Liver (tissue), 10 donors: ENCODE results near the gene TRIM75. TPM values are rescaled to one million over a fixed set of nuclear protein-coding genes. Genes with fewer than 3 reads are reported as not detected.

Experiments
- DNase-seq: peaks from one replicate; pipeline ENCODE4 v3.0.0-alpha.2; 2017; ENCODE audit warnings: low spot score
- H3K27ac ChIP-seq, 2 donors: one replicate each; pipeline ENCODE4 v1.7.0; 2013; ENCODE audit warnings: inconsistent platforms in 2 of 2, low read length in 2 of 2, control low read depth in 1 of 2, low read depth in 1 of 2, mild to moderate bottlenecking in 1 of 2
- H3K27me3 ChIP-seq, 4 donors: one replicate each; pipeline versions ENCODE4 v1.6.1 to v1.7.0; 2013; ENCODE audit warnings: low read length in 3 of 4, inconsistent platforms in 1 of 4, mild to moderate bottlenecking in 1 of 4, moderate library complexity in 1 of 4; ENCODE audit not compliant: control insufficient read depth in 4 of 4, insufficient read depth in 4 of 4
- H3K36me3 ChIP-seq, 4 donors: one replicate each; pipeline versions ENCODE4 v1.6.1 to v1.7.0; 2013; ENCODE audit warnings: low read length in 3 of 4, mild to moderate bottlenecking in 3 of 4, low read depth in 1 of 4, moderate library complexity in 1 of 4; ENCODE audit not compliant: control insufficient read depth in 4 of 4, insufficient read depth in 3 of 4
- H3K4me1 ChIP-seq, 4 donors: one replicate each; pipeline versions ENCODE4 v1.6.1 to v1.7.0; 2013; ENCODE audit warnings: low read length in 3 of 4, mild to moderate bottlenecking in 3 of 4, moderate library complexity in 1 of 4; ENCODE audit not compliant: control insufficient read depth in 4 of 4, insufficient read depth in 4 of 4
- H3K4me3 ChIP-seq, 3 donors: one replicate each; pipeline versions ENCODE4 v1.6.1 to v1.7.0; 2013; ENCODE audit warnings: low read length in 3 of 3, control low read depth in 1 of 3, low read depth in 1 of 3, mild to moderate bottlenecking in 1 of 3
- H3K9ac ChIP-seq, 2 donors: one replicate each; pipeline ENCODE4 v1.7.0; 2013; ENCODE audit warnings: low read length in 2 of 2, mild to moderate bottlenecking in 2 of 2, moderate library complexity in 2 of 2, control low read depth in 1 of 2, low read depth in 1 of 2
- H3K9me3 ChIP-seq, 4 donors: one replicate each; pipeline versions ENCODE4 v1.6.1 to v1.7.0; 2013; ENCODE audit warnings: low read length in 3 of 4; ENCODE audit not compliant: control insufficient read depth in 4 of 4
- ATF3 ChIP-seq: IDR thresholded peaks from 2 replicates; pipeline ENCODE4 v1.6.1; 2016; ENCODE audit warnings: antibody characterized with exemption
- GABPA ChIP-seq, 2 donors: IDR thresholded peaks in 1 of 2; conservative IDR thresholded peaks in 1 of 2; 2 replicates each; pipeline ENCODE4 v1.6.1; 2016; ENCODE audit warnings: antibody characterized with exemption in 2 of 2, mild to moderate bottlenecking in 1 of 2, moderate library complexity in 1 of 2
- HNF4A ChIP-seq, 2 donors: conservative IDR thresholded peaks; 2 replicates each; pipeline ENCODE4 v1.6.1; 2016; ENCODE audit warnings: antibody characterized with exemption in 2 of 2, mild to moderate bottlenecking in 2 of 2
- HNF4G ChIP-seq: IDR thresholded peaks from 2 replicates; pipeline ENCODE4 v1.6.1; 2016; ENCODE audit warnings: antibody characterized with exemption
- SP1 ChIP-seq: IDR thresholded peaks from 2 replicates; pipeline ENCODE4 v1.6.1; 2018; ENCODE audit warnings: antibody characterized with exemption, mild to moderate bottlenecking
- WGBS: extraction: QIAGEN DNeasy Blood & Tissue Kit; methylation state at CpG from one replicate; pipeline ENCODE4 v1.1.7; 2013; 5-methylcytosine and 5-hydroxymethylcytosine counted together
- polyA plus RNA-seq, 2 donors: library from polyadenylated mRNA; stranded (reverse) in 1 of 2; unstranded in 1 of 2; fragments of 200-250 nt in 1 of 2; fragments of >200 nt in 1 of 2; fragmentation: Nextera tagmentation in 1 of 2; extraction: Ambion mirVana in 1 of 2; gene quantifications; one replicate each; pipeline versions ENCODE4 v1.2.1 to v1.2.3, GENCODE V29; 2013 to 2015
- small RNA-seq: library from RNA; depleted of rRNA; stranded (forward); fragments of <200 nt; gene quantifications from one replicate; pipeline ENCODE3, GENCODE V24; 2014
- total RNA-seq, 2 donors: library from RNA; depleted of rRNA; stranded (reverse); fragments of >200 nt; gene quantifications; one replicate each; pipeline ENCODE4 v1.2.3, GENCODE V29; 2014
- donor health status: healthy.
- donor health status: healthy.
- donor health status: healthy.
- donor health status: healthy.
- donor health status: healthy.

TRIM75 gene
- total and polyA plus RNA-seq, 4 donors = not detected

GRCh38 chr4:165101641-165102040, 48.0 kb downstream of the TRIM75 start (continued):
- TF ChIP-seq ATF3 (no peak), SP1 (no peak), HNF4A (conservative IDR thresholded peaks at IDR 0.05) (no peak)

- TF ChIP-seq GABPA (IDR thresholded peaks at IDR 0.05 in 1 of 2, conservative IDR thresholded peaks at IDR 0.05 in 1 of 2) (no peak), HNF4G (peak; percentile 55), HNF4A (conservative IDR thresholded peaks at IDR 0.05) (peak; percentile 67 to 82), SP1 (peak; percentile 39)
- peaks cover 5 to 12% (median 8%) of the 10 kb centered on the region in 4 donors for H3K4me1 ChIP-seq
- no peaks in the 10 kb centered on the region for H3K27me3 ChIP-seq
- H3K9ac ChIP-seq = no peak overlapping the region
- peaks cover 0 to 14% (median 8%) of the 10 kb centered on the region in 4 donors for H3K36me3 ChIP-seq
- no peak overlapping the region for H3K4me3 ChIP-seq
- H3K9me3 ChIP-seq = no peaks in the 10 kb centered on the region
- DNase-seq = no peak
- no peak overlapping the region for H3K27ac ChIP-seq
- WGBS = 65% methylated on average over 6 of the region's 6 CpGs
Measured at GRCh38 chr4:165106518-165106917, 52.9 kb downstream of the TRIM75 start.

Small RNAs within 50 kb of the gene (small RNA-seq; reads per million reads assigned to genes)
- gene AC106872.12 = not detected

Other genes with a start within 250 kb of the TRIM75 start
- 1 to 10 TPM in 1 of 2 donors, not detected in 1; 1.6 TPM for gene APELA, start 176.7 kb upstream of the TRIM75 start, total RNA-seq
- not detected for gene APELA, start 176.7 kb upstream of the TRIM75 start, polyA plus RNA-seq
- gene TRIM61, start 76.2 kb upstream of the TRIM75 start, total RNA-seq = 1 to 10 TPM in 1 of 2 donors, under 1 TPM in 1; 0.50 to 1.4 TPM
- under 1 TPM; 0.13 to 0.46 TPM for gene TRIM61, start 76.2 kb upstream of the TRIM75 start, polyA plus RNA-seq
- gene TRIM60, start 21.9 kb upstream of the TRIM75 start, total RNA-seq = not detected
- not detected for gene TRIM60, start 21.9 kb upstream of the TRIM75 start, polyA plus RNA-seq
- 10 to 100 TPM; 10.6 to 19.6 TPM for gene TMEM192, start 59.0 kb downstream of the TRIM75 start, total RNA-seq
- gene TMEM192, start 59.0 kb downstream of the TRIM75 start, polyA plus RNA-seq = 10 to 100 TPM; 18.3 to 20.3 TPM
- 10 to 100 TPM in 1 of 2 donors, 1 to 10 TPM in 1; 10.0 to 37.9 TPM for gene KLHL2, start 153.7 kb downstream of the TRIM75 start, total RNA-seq
- gene KLHL2, start 153.7 kb downstream of the TRIM75 start, polyA plus RNA-seq = 10 to 100 TPM; 11.4 to 15.8 TPM